Mesendoderm (in vitro differentiated cells): ENCODE measurements around the gene BUB1B.
A peak's percentile ranks its signal among the peaks of the same experiment; 100 is the strongest.

Source experiments
- DNase-seq: peaks from one replicate; pipeline ENCODE4 v3.0.0; 2013
- H2AK5ac ChIP-seq: 2 replicates; pipeline ENCODE4 v1.6.1; 2013; ENCODE audit warnings: low read length, inconsistent platforms
- H2BK120ac ChIP-seq: 2 replicates; pipeline ENCODE4 v1.6.1; 2013; ENCODE audit warnings: low read depth, mild to moderate bottlenecking, low read length, moderate library complexity, mixed read lengths
- H2BK15ac ChIP-seq: replicated peaks from 2 replicates; pipeline ENCODE4 v1.6.1; 2013; ENCODE audit warnings: low read depth, mild to moderate bottlenecking, moderate library complexity
- H2BK5ac ChIP-seq: 2 replicates; pipeline ENCODE4 v1.6.1; 2013; ENCODE audit warnings: low read length, inconsistent platforms
- H3K18ac ChIP-seq: 2 replicates; pipeline ENCODE4 v1.6.1; 2013; ENCODE audit warnings: mild to moderate bottlenecking, low read length, mixed read lengths
- H3K23ac ChIP-seq: one replicate; pipeline ENCODE4 v1.6.1; 2013; ENCODE audit warnings: low read length
- H3K27ac ChIP-seq: 2 replicates; pipeline ENCODE4 v1.5.1; 2013; ENCODE audit warnings: low read depth, mild to moderate bottlenecking, inconsistent platforms, low read length, moderate library complexity
- H3K27me3 ChIP-seq: 2 replicates; pipeline ENCODE4 v1.6.1; 2013; ENCODE audit warnings: low read length, control low read depth, mild to moderate bottlenecking, inconsistent platforms; ENCODE audit not compliant: insufficient read depth, poor library complexity
- H3K36me3 ChIP-seq: 2 replicates; pipeline ENCODE4 v1.6.1; 2013; ENCODE audit warnings: low read length, inconsistent platforms; ENCODE audit not compliant: control insufficient read depth, insufficient read depth
- H3K4ac ChIP-seq: one replicate; pipeline ENCODE4 v1.6.1; 2013; ENCODE audit warnings: low read depth, mild to moderate bottlenecking, low read length, moderate library complexity
- H3K4me1 ChIP-seq: 2 replicates; pipeline ENCODE4 v1.6.1; 2013; ENCODE audit warnings: low read depth, low read length, inconsistent platforms; ENCODE audit not compliant: control insufficient read depth
- H3K4me2 ChIP-seq: 2 replicates; pipeline ENCODE4 v1.6.1; 2013; ENCODE audit warnings: low read length
- H3K4me3 ChIP-seq: 2 replicates; pipeline ENCODE4 v1.5.1; 2013; ENCODE audit warnings: mild to moderate bottlenecking, low read length
- H3K56ac ChIP-seq: one replicate; pipeline ENCODE4 v1.6.1; 2013; ENCODE audit warnings: low read length
- H3K79me1 ChIP-seq: 2 replicates; pipeline ENCODE4 v1.6.1; 2013; ENCODE audit warnings: low read length, inconsistent platforms
- H3K79me2 ChIP-seq: 2 replicates; pipeline ENCODE4 v1.6.1; 2013; ENCODE audit warnings: mild to moderate bottlenecking, low read length; ENCODE audit not compliant: control insufficient read depth, insufficient read depth
- H3K9ac ChIP-seq: 2 replicates; pipeline ENCODE4 v1.6.1; 2013; ENCODE audit warnings: low read length, inconsistent platforms
- H4K5ac ChIP-seq: one replicate; pipeline ENCODE4 v1.6.1; 2013; ENCODE audit warnings: low read length
- H4K8ac ChIP-seq: one replicate; pipeline ENCODE4 v1.6.1; 2013; ENCODE audit warnings: low read depth, mild to moderate bottlenecking, control low read depth, low read length, moderate library complexity
- WGBS: extraction: QIAGEN DNeasy Blood & Tissue Kit; methylation state at CpG from one replicate; pipeline ENCODE4 v1.1.7; 2013; ENCODE audit warnings: low lambda C conversion rate, missing lambda C conversion rate; ENCODE audit not compliant: insufficient coverage; ENCODE audit errors: extremely low coverage; 5-methylcytosine and 5-hydroxymethylcytosine counted together

BUB1B gene

GRCh38 chr15:40198355-40199085 is 37.7 kb downstream of the BUB1B start:
- H3K27me3 ChIP-seq, result no peaks in the 10 kb centered on the region
- no peak overlapping the region for H2BK120ac ChIP-seq
- peaks cover 2% of the 10 kb centered on the region for H3K79me2 ChIP-seq
- H2BK15ac ChIP-seq, result no peak overlapping the region
- H3K79me1 ChIP-seq, result no peaks in the 10 kb centered on the region
- no CpG with 5 or more reads among the region's 1 CpG for WGBS
- H3K27ac ChIP-seq, result no peak overlapping the region
- no peak overlapping the region for H2AK5ac ChIP-seq
- no peak overlapping the region for H3K4me3 ChIP-seq
- H3K9ac ChIP-seq, result no peak overlapping the region
- H3K23ac ChIP-seq, result no peak overlapping the region
- H3K56ac ChIP-seq, result no peak overlapping the region
- H4K8ac ChIP-seq, result no peak overlapping the region
- H3K18ac ChIP-seq, result no peak overlapping the region
- H3K4me1 ChIP-seq, result no peaks in the 10 kb centered on the region
- H3K36me3 ChIP-seq, result peaks cover 10% of the 10 kb centered on the region
- H2BK5ac ChIP-seq, result no peak overlapping the region
- no peak overlapping the region for H3K4me2 ChIP-seq
- no peak for DNase-seq
- no peak overlapping the region for H3K4ac ChIP-seq
- no peak overlapping the region for H4K5ac ChIP-seq

- H4K8ac ChIP-seq, result no peak overlapping the region
- H3K4me3 ChIP-seq, result no peak overlapping the region
- H3K56ac ChIP-seq, result no peak overlapping the region
- peaks cover 12% of the 10 kb centered on the region for H3K36me3 ChIP-seq
- H3K4me1 ChIP-seq, result no peaks in the 10 kb centered on the region
- no peaks in the 10 kb centered on the region for H3K79me1 ChIP-seq
- no peak overlapping the region for H2AK5ac ChIP-seq
- H3K18ac ChIP-seq, result no peak overlapping the region
- no peaks in the 10 kb centered on the region for H3K79me2 ChIP-seq
- H3K4ac ChIP-seq, result no peak overlapping the region
- DNase-seq, result no peak
- H3K27me3 ChIP-seq, result no peaks in the 10 kb centered on the region
- H2BK5ac ChIP-seq, result no peak overlapping the region
- no peak overlapping the region for H3K27ac ChIP-seq
- H2BK120ac ChIP-seq, result no peak overlapping the region
- H3K9ac ChIP-seq, result no peak overlapping the region
- whole genome bisulfite sequencing, result no CpG with 5 or more reads among the region's 1 CpG
- no peak overlapping the region for H4K5ac ChIP-seq
- H3K4me2 ChIP-seq, result no peak overlapping the region
- no peak overlapping the region for H2BK15ac ChIP-seq
- H3K23ac ChIP-seq, result no peak overlapping the region
Observed at GRCh38 chr15:40204100-40204499, 43.2 kb downstream of the BUB1B start.

GRCh38 chr15:40217166-40217824 is 56.4 kb downstream of the BUB1B start:
- Histone ChIP-seq H3K4me3 (no peak overlapping the region), H3K4ac (no peak overlapping the region), H3K56ac (no peak overlapping the region), H3K18ac (no peak overlapping the region), H3K79me1 (no peaks in the 10 kb centered on the region), H3K27ac (no peak overlapping the region), H2BK5ac (no peak overlapping the region), H4K5ac (no peak overlapping the region), H3K79me2 (no peaks in the 10 kb centered on the region), H3K36me3 (peaks cover 6% of the 10 kb centered on the region), H3K23ac (no peak overlapping the region), H2BK15ac (no peak overlapping the region), H3K4me1 (no peaks in the 10 kb centered on the region), H2AK5ac (no peak overlapping the region), H3K4me2 (no peak overlapping the region), H3K9ac (no peak overlapping the region), H2BK120ac (no peak overlapping the region), H3K27me3 (no peaks in the 10 kb centered on the region), H4K8ac (no peak overlapping the region)
- peak; percentile 84 for DNase-seq
- no CpG with 5 or more reads among the region's 6 CpGs for WGBS

GRCh38 chr15:40219801-40220200 is 58.9 kb downstream of the BUB1B start:
- no peaks in the 10 kb centered on the region for H3K27me3 ChIP-seq
- H4K5ac ChIP-seq, result no peak overlapping the region
- no peaks in the 10 kb centered on the region for H3K79me1 ChIP-seq
- H3K4me2 ChIP-seq, result no peak overlapping the region
- no peak for DNase-seq
- no peak overlapping the region for H2AK5ac ChIP-seq
- no peak overlapping the region for H3K23ac ChIP-seq
- no peak overlapping the region for H2BK120ac ChIP-seq
- no peaks in the 10 kb centered on the region for H3K4me1 ChIP-seq
- no peak overlapping the region for H2BK5ac ChIP-seq
- peaks cover 2% of the 10 kb centered on the region for H3K36me3 ChIP-seq
- H3K4me3 ChIP-seq, result no peak overlapping the region
- H3K79me2 ChIP-seq, result no peaks in the 10 kb centered on the region
- H2BK15ac ChIP-seq, result no peak overlapping the region
- no CpG with 5 or more reads among the region's 1 CpG for WGBS
- H3K9ac ChIP-seq, result no peak overlapping the region
- H3K56ac ChIP-seq, result no peak overlapping the region
- no peak overlapping the region for H3K27ac ChIP-seq
- no peak overlapping the region for H3K18ac ChIP-seq
- no peak overlapping the region for H4K8ac ChIP-seq
- no peak overlapping the region for H3K4ac ChIP-seq

DNA sequence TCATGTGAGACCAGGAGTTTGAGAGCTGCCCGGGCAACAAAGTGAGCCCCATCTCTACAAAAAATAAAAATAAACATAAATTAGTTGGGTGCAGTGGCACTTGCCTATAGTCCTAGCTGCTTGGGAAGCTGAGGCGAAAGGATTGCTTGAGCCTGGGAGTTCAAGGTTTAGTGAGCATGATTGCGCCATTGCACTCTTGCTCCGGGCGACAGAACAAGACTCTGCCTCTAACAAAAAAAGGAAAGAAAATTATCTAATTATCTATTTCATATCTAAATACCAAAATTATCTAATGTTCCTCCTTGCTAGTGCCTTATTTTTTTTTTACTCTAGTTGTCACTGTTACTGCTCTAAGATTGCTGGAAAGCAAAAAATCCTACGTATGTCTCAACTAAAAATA is 61.3 kb downstream of the BUB1B start:
- no peak overlapping the region for H2AK5ac ChIP-seq
- H4K8ac ChIP-seq, result no peak overlapping the region
- H3K4me2 ChIP-seq, result no peak overlapping the region
- no peak overlapping the region for H2BK120ac ChIP-seq
- no peak overlapping the region for H3K4ac ChIP-seq
- H3K27me3 ChIP-seq, result no peaks in the 10 kb centered on the region
- no peaks in the 10 kb centered on the region for H3K79me2 ChIP-seq
- no peaks in the 10 kb centered on the region for H3K4me1 ChIP-seq
- H3K23ac ChIP-seq, result no peak overlapping the region
- no CpG with 5 or more reads among the region's 6 CpGs for WGBS
- H3K79me1 ChIP-seq, result no peaks in the 10 kb centered on the region
- no peak overlapping the region for H4K5ac ChIP-seq
- H3K36me3 ChIP-seq, result peaks cover 2% of the 10 kb centered on the region
- no peak overlapping the region for H3K27ac ChIP-seq
- no peak for DNase-seq
- no peak overlapping the region for H3K9ac ChIP-seq
- no peak overlapping the region for H2BK5ac ChIP-seq
- no peak overlapping the region for H3K18ac ChIP-seq
- no peak overlapping the region for H3K56ac ChIP-seq
- no peak overlapping the region for H3K4me3 ChIP-seq
- H2BK15ac ChIP-seq, result no peak overlapping the region

DNA sequence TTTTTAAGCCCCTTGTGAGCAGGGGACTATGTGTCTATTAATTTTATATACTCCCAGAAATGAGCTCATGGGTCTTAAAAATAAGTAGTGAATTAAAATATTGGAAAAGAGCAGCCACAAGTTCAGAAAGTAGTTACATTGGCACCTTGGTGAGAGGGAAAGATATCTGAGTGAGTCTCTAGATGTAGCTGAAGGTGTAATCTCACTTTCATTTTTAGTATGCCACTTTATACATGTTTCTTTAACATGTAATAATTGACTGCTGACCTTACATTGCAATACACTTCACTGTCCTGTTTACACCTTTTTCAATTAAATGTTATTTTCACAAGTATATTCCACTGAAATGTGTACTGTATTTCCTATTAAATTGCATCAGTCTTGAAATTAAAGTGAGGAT is 65.9 kb downstream of the BUB1B start:
- Histone ChIP-seq H3K79me2 (no peaks in the 10 kb centered on the region), H2BK5ac (no peak overlapping the region), H3K56ac (no peak overlapping the region), H4K5ac (no peak overlapping the region), H3K4me2 (no peak overlapping the region), H2BK120ac (no peak overlapping the region), H3K79me1 (no peaks in the 10 kb centered on the region), H3K4me1 (no peaks in the 10 kb centered on the region), H3K36me3 (no peaks in the 10 kb centered on the region), H2BK15ac (no peak overlapping the region), H2AK5ac (no peak overlapping the region), H3K27me3 (no peaks in the 10 kb centered on the region), H4K8ac (no peak overlapping the region), H3K9ac (no peak overlapping the region), H3K27ac (no peak overlapping the region), H3K4me3 (no peak overlapping the region), H3K23ac (no peak overlapping the region), H3K4ac (no peak overlapping the region), H3K18ac (no peak overlapping the region)
- no peak for DNase-seq
